PFSK-1 (cell line): ENCODE measurements around the gene WRAP73.

Experiments
- FOXP2 ChIP-seq: optimal IDR thresholded peaks from 2 replicates; pipeline ENCODE3; 2011; ENCODE audit warnings: borderline replicate concordance, control low read depth, inconsistent platforms; ENCODE audit not compliant: insufficient read depth; ENCODE audit errors: extremely low read length, extremely low read depth
- POLR2AphosphoS5 ChIP-seq: IDR thresholded peaks from 2 replicates; pipeline ENCODE4 v1.6.1; 2012; ENCODE audit warnings: low read depth, mild to moderate bottlenecking, control low read depth, low read length, moderate library complexity
- SIN3A ChIP-seq: IDR thresholded peaks from 2 replicates; pipeline ENCODE4 v1.6.1; 2012; ENCODE audit warnings: mild to moderate bottlenecking, low read length, moderate library complexity, borderline replicate concordance; ENCODE audit not compliant: insufficient read depth
- TAF1 ChIP-seq: IDR thresholded peaks from 2 replicates; pipeline ENCODE4 v1.6.1; 2012; ENCODE audit warnings: low read length, control low read depth, borderline replicate concordance; ENCODE audit not compliant: insufficient read depth
- TF ChIP-seq, protein P1 (sequence below), 2 experiments: IDR thresholded peaks; 2 replicates each; pipeline versions ENCODE4 v1.6.1 to v1.8.0; 2011 to 2012; ENCODE audit warnings: low read depth in 2 of 2, low read length in 2 of 2, control low read depth in 1 of 2, inconsistent platforms in 1 of 2, mild to moderate bottlenecking in 1 of 2, moderate library complexity in 1 of 2; ENCODE audit not compliant: insufficient read depth in 1 of 2

The WRAP73 gene

DNA sequence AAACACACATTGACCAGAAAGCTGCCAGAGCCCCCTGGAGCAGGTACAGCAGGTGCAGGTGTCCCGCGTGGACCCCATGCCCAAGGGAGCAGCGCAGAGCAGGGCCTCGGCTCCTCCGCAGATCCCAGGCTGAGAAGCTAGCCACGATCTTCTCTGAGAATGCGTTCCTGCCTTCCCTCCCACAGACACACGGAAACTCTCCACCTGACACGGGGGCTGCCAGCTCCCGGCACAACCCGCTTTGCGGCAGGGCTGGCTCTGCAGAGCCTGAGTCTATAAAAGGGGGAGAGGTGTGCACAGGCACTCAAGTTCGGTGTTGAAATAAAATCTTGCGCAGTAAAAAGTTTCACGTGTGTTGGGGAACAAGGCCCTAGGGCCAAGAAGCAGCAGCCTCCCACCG lies 48.2 kb downstream of the WRAP73 start:
- TF ChIP-seq FOXP2 (no peak), POLR2AphosphoS5 (no peak), TAF1 (no peak)
- TF ChIP-seq, protein P1, sequence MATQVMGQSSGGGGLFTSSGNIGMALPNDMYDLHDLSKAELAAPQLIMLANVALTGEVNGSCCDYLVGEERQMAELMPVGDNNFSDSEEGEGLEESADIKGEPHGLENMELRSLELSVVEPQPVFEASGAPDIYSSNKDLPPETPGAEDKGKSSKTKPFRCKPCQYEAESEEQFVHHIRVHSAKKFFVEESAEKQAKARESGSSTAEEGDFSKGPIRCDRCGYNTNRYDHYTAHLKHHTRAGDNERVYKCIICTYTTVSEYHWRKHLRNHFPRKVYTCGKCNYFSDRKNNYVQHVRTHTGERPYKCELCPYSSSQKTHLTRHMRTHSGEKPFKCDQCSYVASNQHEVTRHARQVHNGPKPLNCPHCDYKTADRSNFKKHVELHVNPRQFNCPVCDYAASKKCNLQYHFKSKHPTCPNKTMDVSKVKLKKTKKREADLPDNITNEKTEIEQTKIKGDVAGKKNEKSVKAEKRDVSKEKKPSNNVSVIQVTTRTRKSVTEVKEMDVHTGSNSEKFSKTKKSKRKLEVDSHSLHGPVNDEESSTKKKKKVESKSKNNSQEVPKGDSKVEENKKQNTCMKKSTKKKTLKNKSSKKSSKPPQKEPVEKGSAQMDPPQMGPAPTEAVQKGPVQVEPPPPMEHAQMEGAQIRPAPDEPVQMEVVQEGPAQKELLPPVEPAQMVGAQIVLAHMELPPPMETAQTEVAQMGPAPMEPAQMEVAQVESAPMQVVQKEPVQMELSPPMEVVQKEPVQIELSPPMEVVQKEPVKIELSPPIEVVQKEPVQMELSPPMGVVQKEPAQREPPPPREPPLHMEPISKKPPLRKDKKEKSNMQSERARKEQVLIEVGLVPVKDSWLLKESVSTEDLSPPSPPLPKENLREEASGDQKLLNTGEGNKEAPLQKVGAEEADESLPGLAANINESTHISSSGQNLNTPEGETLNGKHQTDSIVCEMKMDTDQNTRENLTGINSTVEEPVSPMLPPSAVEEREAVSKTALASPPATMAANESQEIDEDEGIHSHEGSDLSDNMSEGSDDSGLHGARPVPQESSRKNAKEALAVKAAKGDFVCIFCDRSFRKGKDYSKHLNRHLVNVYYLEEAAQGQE (IDR thresholded peaks at IDR 0.05; ENCODE audit: insufficient read depth in 1 of 2, low read depth in 2 of 2, low read length in 2 of 2) = no peak

DNA sequence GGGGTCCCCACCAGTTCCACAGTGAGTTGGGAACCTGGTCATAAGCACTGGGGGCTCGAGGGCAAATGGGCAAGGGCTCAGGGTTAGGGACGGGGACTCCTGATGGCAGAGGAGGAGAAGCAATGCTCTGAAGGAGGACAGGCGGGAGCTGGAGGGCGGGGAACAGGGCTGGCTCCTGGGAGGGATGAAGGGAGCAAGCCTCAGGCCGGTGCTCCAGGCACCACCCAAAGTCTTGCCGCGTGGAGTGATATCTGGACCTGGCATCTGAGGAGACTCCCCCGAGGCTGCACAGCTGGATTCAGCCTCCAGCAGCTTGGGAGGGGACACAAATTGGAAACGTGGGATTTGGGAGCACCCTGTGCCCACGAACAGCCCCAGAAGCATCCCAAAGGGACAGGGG lies 49.5 kb downstream of the WRAP73 start:
- no peak for TF ChIP-seq POLR2AphosphoS5
- TF ChIP-seq, protein P1 (IDR thresholded peaks at IDR 0.05; ENCODE audit: insufficient read depth in 1 of 2, low read depth in 2 of 2, low read length in 2 of 2) = no peak
- TF ChIP-seq TAF1 = no peak
- no peak for TF ChIP-seq SIN3A
- TF ChIP-seq FOXP2 = no peak

DNA sequence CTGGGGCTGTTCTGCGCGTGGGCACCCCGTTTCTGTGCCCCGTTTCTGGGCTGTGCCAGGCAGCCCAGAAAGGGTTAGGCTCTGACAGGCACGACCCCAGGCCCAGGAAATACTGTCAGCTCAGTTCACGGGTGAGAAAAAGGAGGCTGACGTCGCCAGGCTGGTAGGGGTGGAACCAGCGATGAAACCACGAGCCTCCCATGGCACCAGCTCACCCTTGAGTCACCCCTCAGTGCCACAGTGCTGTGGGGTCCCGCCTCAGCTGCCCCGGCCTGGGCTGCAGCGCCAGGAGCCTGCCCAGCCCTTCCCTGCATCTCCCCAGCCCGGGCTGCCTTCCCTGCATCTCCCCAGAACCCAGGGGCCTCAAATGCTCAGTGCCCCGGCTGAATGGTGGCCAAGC lies 50.1 kb downstream of the WRAP73 start:
- TF ChIP-seq FOXP2 (no peak), TAF1 (no peak), POLR2AphosphoS5 (no peak), SIN3A (no peak)
- TF ChIP-seq, protein P1 (IDR thresholded peaks at IDR 0.05; ENCODE audit: insufficient read depth in 1 of 2, low read depth in 2 of 2, low read length in 2 of 2) = no peak

DNA sequence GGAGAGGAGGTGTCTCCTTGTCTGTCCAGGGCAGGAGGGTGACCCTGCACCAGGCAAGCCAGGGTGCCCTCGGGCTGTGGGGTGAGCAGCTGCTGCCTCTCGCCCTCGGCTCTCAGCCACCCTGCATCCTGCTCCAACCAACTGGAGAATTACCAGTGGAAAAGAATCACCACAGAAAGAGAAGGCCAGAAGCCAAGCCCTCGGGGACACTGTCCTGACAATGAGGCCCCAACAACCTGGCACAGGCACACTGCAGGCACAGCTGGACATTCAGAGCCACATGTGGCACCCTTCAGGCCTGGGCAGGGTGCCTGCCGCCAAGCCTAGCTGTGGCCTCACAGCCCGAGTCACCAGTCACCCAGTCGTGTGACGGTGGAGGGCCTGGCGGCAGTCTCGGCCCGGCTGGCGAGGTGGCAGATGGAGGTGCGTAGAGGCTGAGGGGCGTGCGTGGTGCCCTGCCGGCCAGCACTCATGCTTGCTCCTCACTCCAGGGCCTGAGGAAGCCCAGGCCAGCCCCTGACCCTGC lies 50.6 kb downstream of the WRAP73 start:
- TF ChIP-seq POLR2AphosphoS5 = no peak
- TF ChIP-seq, protein P1 (IDR thresholded peaks at IDR 0.05; ENCODE audit: insufficient read depth in 1 of 2, low read depth in 2 of 2, low read length in 2 of 2) = no peak
- no peak for TF ChIP-seq TAF1
- no peak for TF ChIP-seq FOXP2
- TF ChIP-seq SIN3A = no peak
